ENCODE measurements around the gene PABPC3. TPM values are rescaled to one million over a fixed set of nuclear protein-coding genes. Genes with fewer than 3 reads are reported as not detected.

Gene PABPC3
- total RNA-seq, 1 donor from 2014 or later = 0.45 TPM

DNA sequence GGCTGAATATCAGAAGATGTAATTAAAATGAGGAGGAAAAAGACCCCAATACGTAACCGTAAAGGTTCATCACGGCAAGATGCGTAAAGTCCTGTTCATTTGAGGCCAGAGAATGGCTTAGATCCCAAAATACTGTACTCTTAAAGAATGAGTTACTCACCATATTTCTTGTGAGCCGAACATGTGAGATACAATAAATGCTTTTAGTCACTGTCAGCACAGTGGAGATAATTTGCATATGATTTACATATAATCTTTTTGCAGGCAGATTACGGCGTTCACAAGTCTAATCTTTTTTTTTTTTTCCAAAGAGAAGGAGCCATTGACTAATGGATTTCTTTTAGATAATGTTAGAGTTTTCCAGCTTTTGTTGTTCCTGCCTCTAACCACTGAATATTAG, 47.8 kb downstream of the PABPC3 start:
- Histone ChIP-seq H3K9me3 (ENCODE audit: insufficient read depth, low read depth, low read length) (no peaks in the 10 kb centered on the region), H3K79me2 (ENCODE audit: insufficient read depth, low read length) (no peaks in the 10 kb centered on the region), H4K20me1 (ENCODE audit: insufficient read depth, low read length) (no peaks in the 10 kb centered on the region), H3K36me3 (ENCODE audit: insufficient read depth, low read length) (no peaks in the 10 kb centered on the region), H3K4me2 (ENCODE audit: low read length) (no peak overlapping the region), H3K27me3 (ENCODE audit: insufficient read depth, low read length) (no peaks in the 10 kb centered on the region), H3K27ac (ENCODE audit: low read depth, low read length) (no peak overlapping the region), H3K9ac (ENCODE audit: low read length) (no peak overlapping the region), H2AFZ (ENCODE audit: low read depth, low read length) (no peak overlapping the region), H3K4me1 (ENCODE audit: insufficient read depth, low read length) (no peaks in the 10 kb centered on the region), H3K4me3 (ENCODE audit: insufficient read depth, low read depth, low read length) (no peak overlapping the region)
- peaks cover 7% of the 10 kb centered on the region for H3K9me3 Mint-ChIP-seq (ENCODE audit: unreplicated experiment)
- H3K4me1 Mint-ChIP-seq (ENCODE audit: low read depth, unreplicated experiment) = no peaks in the 10 kb centered on the region
- H3K36me3 Mint-ChIP-seq (ENCODE audit: low read depth, unreplicated experiment) = no peaks in the 10 kb centered on the region
- H3K4me3 Mint-ChIP-seq (ENCODE audit: unreplicated experiment) = no peak overlapping the region
- TF ChIP-seq CTCF (IDR thresholded peaks at IDR 0.05; ENCODE audit: insufficient read depth, low read depth, low read length) = no peak
- TF ChIP-seq EZH2 (IDR thresholded peaks at IDR 0.05; ENCODE audit: insufficient read depth, low read length) = no peak
- FAIRE-seq (no peak), DNase-seq (ENCODE audit: low read depth) (no peak)
- no peak overlapping the region for H3K27ac Mint-ChIP-seq (ENCODE audit: unreplicated experiment)
- peaks cover 8% of the 10 kb centered on the region for H3K27me3 Mint-ChIP-seq (ENCODE audit: low read depth, unreplicated experiment)

GRCh38 chr13:25147638-25148401, 51.9 kb downstream of the PABPC3 start:
- Histone ChIP-seq H3K4me2 (ENCODE audit: low read length) (no peak overlapping the region), H3K36me3 (ENCODE audit: insufficient read depth, low read length) (no peaks in the 10 kb centered on the region), H3K4me3 (ENCODE audit: insufficient read depth, low read depth, low read length) (no peak overlapping the region), H2AFZ (ENCODE audit: low read depth, low read length) (no peak overlapping the region), H3K9me3 (ENCODE audit: insufficient read depth, low read depth, low read length) (no peaks in the 10 kb centered on the region), H3K9ac (ENCODE audit: low read length) (no peak overlapping the region), H3K27me3 (ENCODE audit: insufficient read depth, low read length) (peaks cover 4% of the 10 kb centered on the region), H4K20me1 (ENCODE audit: insufficient read depth, low read length) (no peaks in the 10 kb centered on the region), H3K27ac (ENCODE audit: low read depth, low read length) (no peak overlapping the region), H3K4me1 (ENCODE audit: insufficient read depth, low read length) (no peaks in the 10 kb centered on the region), H3K79me2 (ENCODE audit: insufficient read depth, low read length) (no peaks in the 10 kb centered on the region)
- FAIRE-seq (no peak), DNase-seq (ENCODE audit: low read depth) (no peak)
- Mint-ChIP-seq H3K4me3 (ENCODE audit: unreplicated experiment) (no peak overlapping the region), H3K27ac (ENCODE audit: unreplicated experiment) (no peak overlapping the region), H3K36me3 (ENCODE audit: low read depth, unreplicated experiment) (no peaks in the 10 kb centered on the region), H3K4me1 (ENCODE audit: low read depth, unreplicated experiment) (no peaks in the 10 kb centered on the region), H3K27me3 (ENCODE audit: low read depth, unreplicated experiment) (peaks cover 9% of the 10 kb centered on the region), H3K9me3 (ENCODE audit: unreplicated experiment) (peaks cover 2% of the 10 kb centered on the region)
- TF ChIP-seq EZH2 (IDR thresholded peaks at IDR 0.05; ENCODE audit: insufficient read depth, low read length) = no peak
- no peak for TF ChIP-seq CTCF (IDR thresholded peaks at IDR 0.05; ENCODE audit: insufficient read depth, low read depth, low read length)

- no peak overlapping the region for H3K4me2 ChIP-seq (ENCODE audit: low read length)
- no peaks in the 10 kb centered on the region for H3K4me1 ChIP-seq (ENCODE audit: insufficient read depth, low read length)
- H3K27me3 ChIP-seq (ENCODE audit: insufficient read depth, low read length) = peaks cover 4% of the 10 kb centered on the region
- no peak for TF ChIP-seq EZH2 (IDR thresholded peaks at IDR 0.05; ENCODE audit: insufficient read depth, low read length)
- no peak for TF ChIP-seq CTCF (IDR thresholded peaks at IDR 0.05; ENCODE audit: insufficient read depth, low read depth, low read length)
- no peaks in the 10 kb centered on the region for H4K20me1 ChIP-seq (ENCODE audit: insufficient read depth, low read length)
- no peaks in the 10 kb centered on the region for H3K79me2 ChIP-seq (ENCODE audit: insufficient read depth, low read length)
- H3K9ac ChIP-seq (ENCODE audit: low read length) = no peak overlapping the region
- H3K4me3 ChIP-seq (ENCODE audit: insufficient read depth, low read depth, low read length) = no peak overlapping the region
- FAIRE-seq = no peak
- peaks cover 2% of the 10 kb centered on the region for H3K9me3 Mint-ChIP-seq (ENCODE audit: unreplicated experiment)
- no peak overlapping the region for H2AFZ ChIP-seq (ENCODE audit: low read depth, low read length)
- H3K36me3 Mint-ChIP-seq (ENCODE audit: low read depth, unreplicated experiment) = no peaks in the 10 kb centered on the region
- no peaks in the 10 kb centered on the region for H3K9me3 ChIP-seq (ENCODE audit: insufficient read depth, low read depth, low read length)
- peaks cover 9% of the 10 kb centered on the region for H3K27me3 Mint-ChIP-seq (ENCODE audit: low read depth, unreplicated experiment)
- H3K4me3 Mint-ChIP-seq (ENCODE audit: unreplicated experiment) = no peak overlapping the region
- H3K27ac Mint-ChIP-seq (ENCODE audit: unreplicated experiment) = no peak overlapping the region
- no peaks in the 10 kb centered on the region for H3K4me1 Mint-ChIP-seq (ENCODE audit: low read depth, unreplicated experiment)
- H3K27ac ChIP-seq (ENCODE audit: low read depth, low read length) = no peak overlapping the region
- DNase-seq (ENCODE audit: low read depth) = no peak
- no peaks in the 10 kb centered on the region for H3K36me3 ChIP-seq (ENCODE audit: insufficient read depth, low read length)
These were observed 52.5 kb downstream of the PABPC3 start for GRCh38 chr13:25148402-25148771.

Measured in astrocyte (in vitro differentiated cells and primary cell).